IMR-90 (cell line): Measurements from ENCODE around the gene ARFGEF3. TPM values are rescaled to one million over a fixed set of nuclear protein-coding genes. Genes with fewer than 3 reads are reported as not detected.

ENCODE experiments used
- ATAC-seq: fragments of 200-7000 bp; cut with Tn5 transposase; 2 replicates; pipeline ENCODE4 v1.9.1; 2020; ENCODE audit warnings: low read depth, mild to moderate bottlenecking, moderate library complexity
- BruUV-seq: library from RNA; stranded (reverse); fragments of 400-500 nt; replicated peaks from 2 replicates; lab custom pipeline; 2021; lab: Mats Ljungman, UMichigan
- CTCF ChIA-PET: fragments of 300-600 bp; formaldehyde crosslinking; extraction: SDS; loops from one replicate; lab custom pipeline; 2021; ENCODE audit warnings: antibody characterized with exemption; lab: Yijun Ruan, JAX
- POLR2A ChIA-PET: fragments of 300-600 bp; sonication (Branson Sonifier 250); formaldehyde crosslinking; loops from one replicate; lab custom pipeline; 2022; ENCODE audit warnings: antibody characterized with exemption; ENCODE audit not compliant: unreplicated experiment; lab: Charles Lee
- DNase-seq: peaks from one replicate; pipeline ENCODE4 v3.0.0; 2013
- H2AFZ ChIP-seq: replicated peaks from 2 replicates; pipeline ENCODE3; 2013; ENCODE audit warnings: low read length, mild to moderate bottlenecking; ENCODE audit not compliant: poor library complexity
- H2AK5ac ChIP-seq: 2 replicates; pipeline ENCODE4 v1.6.1; 2013; ENCODE audit warnings: low read depth, low read length, inconsistent platforms
- H2AK9ac ChIP-seq: replicated peaks from 2 replicates; pipeline ENCODE3; 2013; ENCODE audit warnings: mild to moderate bottlenecking, low read depth, low read length, moderate library complexity; ENCODE audit not compliant: poor library complexity
- H2BK120ac ChIP-seq: 2 replicates; pipeline ENCODE4 v1.6.1; 2013; ENCODE audit warnings: low read depth, low read length, inconsistent platforms
- H2BK15ac ChIP-seq: 3 replicates; pipeline ENCODE4 v1.6.1; 2013; ENCODE audit warnings: low read depth, low read length, inconsistent platforms
- H2BK20ac ChIP-seq: 2 replicates; pipeline ENCODE4 v1.6.1; 2013; ENCODE audit warnings: low read depth, mild to moderate bottlenecking, inconsistent platforms, low read length, moderate library complexity
- H2BK5ac ChIP-seq: 2 replicates; pipeline ENCODE4 v1.6.1; 2013; ENCODE audit warnings: mild to moderate bottlenecking, low read depth, low read length, inconsistent platforms; ENCODE audit not compliant: poor library complexity, severe bottlenecking
- H3K14ac ChIP-seq: replicated peaks from 2 replicates; pipeline ENCODE4 v1.6.1; 2013; ENCODE audit warnings: low read depth, low read length, inconsistent platforms
- H3K18ac ChIP-seq: 2 replicates; pipeline ENCODE4 v1.6.1; 2013; ENCODE audit warnings: low read depth, low read length, control low read depth
- H3K23ac ChIP-seq: 2 replicates; pipeline ENCODE4 v1.6.1; 2013; ENCODE audit warnings: low read depth, low read length, inconsistent platforms
- H3K27ac ChIP-seq: 2 replicates; pipeline ENCODE4 v1.5.1; 2013; ENCODE audit warnings: mild to moderate bottlenecking, control low read depth, low read length; ENCODE audit not compliant: insufficient read depth
- H3K27me3 ChIP-seq: 2 replicates; pipeline ENCODE4 v1.6.1; 2013; ENCODE audit warnings: low read length; ENCODE audit not compliant: control insufficient read depth, insufficient read depth
- H3K36me3 ChIP-seq: 2 replicates; pipeline ENCODE4 v1.6.1; 2013; ENCODE audit warnings: low read length, mixed read lengths; ENCODE audit not compliant: control insufficient read depth, insufficient read depth
- H3K4ac ChIP-seq: 2 replicates; pipeline ENCODE4 v1.6.1; 2013; ENCODE audit warnings: low read depth, low read length, inconsistent platforms
- H3K4me1 ChIP-seq: 2 replicates; pipeline ENCODE4 v1.6.1; 2013; ENCODE audit warnings: low read length, mixed read lengths; ENCODE audit not compliant: control insufficient read depth, insufficient read depth
- H3K4me2 ChIP-seq: 2 replicates; pipeline ENCODE4 v1.6.1; 2013; ENCODE audit warnings: low read depth, mild to moderate bottlenecking, control low read depth, low read length, moderate library complexity
- H3K4me3 ChIP-seq: 2 replicates; pipeline ENCODE4 v1.5.1; 2013; ENCODE audit warnings: low read depth, mild to moderate bottlenecking, control low read depth, low read length, moderate library complexity; ENCODE audit not compliant: insufficient read depth
- H3K56ac ChIP-seq: 2 replicates; pipeline ENCODE4 v1.6.1; 2013; ENCODE audit warnings: low read length, inconsistent platforms; ENCODE audit not compliant: insufficient read depth; ENCODE audit errors: extremely low read depth
- H3K79me1 ChIP-seq, 2 experiments: 2 replicates each; pipeline ENCODE4 v1.6.1; 2013; ENCODE audit warnings: low read length in 2 of 2, inconsistent platforms in 1 of 2, low read depth in 1 of 2
- H3K9ac ChIP-seq: 2 replicates; pipeline ENCODE4 v1.6.1; 2013; ENCODE audit warnings: low read depth, low read length, control low read depth
- H3K9me1 ChIP-seq: 2 replicates; pipeline ENCODE4 v1.6.1; 2013; ENCODE audit warnings: low read length, inconsistent platforms; ENCODE audit not compliant: insufficient read depth
- H3K9me3 ChIP-seq: 2 replicates; pipeline ENCODE4 v1.6.1; 2013; ENCODE audit warnings: low read length; ENCODE audit not compliant: control insufficient read depth, insufficient read depth
- H4K20me1 ChIP-seq: 2 replicates; pipeline ENCODE4 v1.6.1; 2013; ENCODE audit warnings: low read length, inconsistent platforms; ENCODE audit not compliant: insufficient read depth
- H4K5ac ChIP-seq: 2 replicates; pipeline ENCODE4 v1.6.1; 2013; ENCODE audit warnings: mild to moderate bottlenecking, low read depth, low read length, control low read depth
- H4K8ac ChIP-seq, 2 experiments: 2 replicates each; pipeline ENCODE4 v1.6.1; 2013; ENCODE audit warnings: low read depth in 2 of 2, low read length in 2 of 2, control low read depth in 1 of 2, inconsistent platforms in 1 of 2
- H4K91ac ChIP-seq: 2 replicates; pipeline ENCODE4 v1.6.1; 2013; ENCODE audit warnings: low read depth, low read length, inconsistent platforms; ENCODE audit not compliant: insufficient read depth
- CEBPB ChIP-seq: IDR thresholded peaks from 2 replicates; pipeline ENCODE4 v1.6.1; 2012; ENCODE audit warnings: low read depth, low read length, improper control_type of control experiment
- NFE2L2 ChIP-seq: fragments of 150-350 bp; IDR thresholded peaks from 2 replicates; pipeline ENCODE4 v1.6.1; 2016; ENCODE audit warnings: low read depth, mild to moderate bottlenecking, low read length
- WGBS, 2 experiments: methylation state at CpG; one replicate each; pipeline versions ENCODE4 v1.1.5 to v1.1.7; 2013; ENCODE audit warnings: missing lambda C conversion rate in 2 of 2; ENCODE audit not compliant: insufficient read length in 1 of 2; ENCODE audit errors: extremely low coverage in 2 of 2; 5-methylcytosine and 5-hydroxymethylcytosine counted together
- dilution Hi-C: fragments of 300-500 bp; cut with HindIII; formaldehyde crosslinking; loops from one replicate; pipeline ENCODE4 v1.14.3; 2018; ENCODE audit warnings: low sequenced_read_pairs; ENCODE audit not compliant: unreplicated experiment
- in situ Hi-C: fragments of 300-500 bp; cut with MboI; formaldehyde crosslinking; loops from 3 replicates; pipeline ENCODE4 v1.14.3; 2019; ENCODE audit warnings: low sequenced_read_pairs, inconsistent platforms, mixed read lengths
- intact Hi-C: fragments of 100-400 bp; cut with micrococcal nuclease; formaldehyde crosslinking; loops from 2 replicates; pipeline ENCODE4 v1.10.0; 2022
- polyA plus RNA-seq, 3 experiments: library from polyadenylated mRNA; depleted of rRNA; stranded (reverse); fragments of >200 nt; gene quantifications; 2 replicates each; pipeline ENCODE4 v1.2.3, GENCODE V29; 2012; ENCODE audit warnings: low replicate concordance in 1 of 3
- total RNA-seq: library from RNA; depleted of rRNA; stranded (reverse); fragments of >200 nt; gene quantifications from 2 replicates; pipeline ENCODE4 v1.2.3, GENCODE V29; 2012
- TF ChIP-seq, protein P1 (sequence below): fragments of 150-350 bp; IDR thresholded peaks from 2 replicates; pipeline ENCODE4 v1.6.1; 2016; ENCODE audit warnings: low read depth, mild to moderate bottlenecking, low read length, moderate library complexity, borderline replicate concordance

The ARFGEF3 gene
- total and polyA plus RNA-seq, 2 of the 4 experiments (the other 2 are of a cell fraction) = under 0.01 to 0.02 TPM

DNA sequence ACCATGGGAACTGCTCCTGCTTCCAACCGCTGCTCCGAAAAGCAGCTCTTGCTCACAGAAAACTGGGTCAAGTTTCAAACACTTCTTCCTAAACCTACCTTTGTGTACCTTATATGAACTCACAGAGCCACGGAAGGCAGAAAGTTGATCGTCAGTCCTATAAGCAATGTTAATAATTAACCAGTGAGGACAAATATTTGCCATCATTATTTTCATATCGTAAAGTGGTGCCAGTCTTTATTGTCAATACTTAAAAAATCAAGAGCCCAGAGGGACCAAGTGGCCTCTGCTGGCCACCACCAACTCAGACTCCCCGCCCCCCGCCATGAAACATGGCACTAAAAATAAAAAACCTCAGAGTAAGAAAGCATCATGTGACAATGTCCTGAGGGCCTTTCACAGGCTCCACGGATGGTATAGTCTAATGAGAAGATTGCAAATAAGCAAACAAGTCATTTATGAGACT is 65.6 kb downstream of the ARFGEF3 start:
- Histone ChIP-seq H2BK5ac (no peak overlapping the region), H3K4me3 (no peak overlapping the region), H3K14ac (no peak overlapping the region), H2AK5ac (no peak overlapping the region), H2AFZ (no peak overlapping the region), H3K9ac (no peak overlapping the region), H4K91ac (no peak overlapping the region), H3K36me3 (no peaks in the 10 kb centered on the region), H3K4me1 (no peaks in the 10 kb centered on the region), H2BK20ac (no peak overlapping the region), H3K27me3 (peaks cover 16% of the 10 kb centered on the region), H3K18ac (no peak overlapping the region), H3K23ac (no peak overlapping the region), H3K4ac (no peak overlapping the region), H3K56ac (no peak overlapping the region), H4K20me1 (no peaks in the 10 kb centered on the region), H4K8ac (no peak overlapping the region), H4K5ac (no peak overlapping the region), H2AK9ac (no peak overlapping the region), H3K9me3 (no peaks in the 10 kb centered on the region), H3K9me1 (0 out of 2 replicates have a peak, but pooled peaks cover 3% of the 10 kb centered on the region), H3K79me1 (no peaks in the 10 kb centered on the region), H2BK120ac (no peak overlapping the region), H3K27ac (no peak overlapping the region), H3K4me2 (no peak overlapping the region), H2BK15ac (no peak overlapping the region)
- no TSS peak for BruUV-seq
- ChIA-PET CTCF (interaction anchor here (0.6 kb wide), 1 partner anchor 258 kb away, joined by 4 read pairs; no protein-coding TSS in a partner anchor), POLR2A (no interaction called here)
- intact Hi-C loops (no loop called here), in situ Hi-C loops (no loop called here), dilution Hi-C loops (no loop called here)
- no peak for ATAC-seq
- WGBS, 2 experiments = 50% methylated on average over 1 of the region's 8 CpGs; no CpG with 5 or more reads in 1 of the 2 experiments
- no peak for TF ChIP-seq CEBPB
- TF ChIP-seq, protein P1, sequence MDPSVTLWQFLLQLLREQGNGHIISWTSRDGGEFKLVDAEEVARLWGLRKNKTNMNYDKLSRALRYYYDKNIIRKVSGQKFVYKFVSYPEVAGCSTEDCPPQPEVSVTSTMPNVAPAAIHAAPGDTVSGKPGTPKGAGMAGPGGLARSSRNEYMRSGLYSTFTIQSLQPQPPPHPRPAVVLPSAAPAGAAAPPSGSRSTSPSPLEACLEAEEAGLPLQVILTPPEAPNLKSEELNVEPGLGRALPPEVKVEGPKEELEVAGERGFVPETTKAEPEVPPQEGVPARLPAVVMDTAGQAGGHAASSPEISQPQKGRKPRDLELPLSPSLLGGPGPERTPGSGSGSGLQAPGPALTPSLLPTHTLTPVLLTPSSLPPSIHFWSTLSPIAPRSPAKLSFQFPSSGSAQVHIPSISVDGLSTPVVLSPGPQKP = no peak
- TF ChIP-seq NFE2L2 = no peak
- no peak for DNase-seq
